ENCODE data around the gene HP1BP3.

GRCh38 chr1:20834192-20834591, 47.1 kb upstream of the HP1BP3 start:
- TF ChIP-seq EZH2phosphoT487 (IDR thresholded peaks at IDR 0.05; ENCODE audit: unreplicated experiment) (no peak), EZH2 (IDR thresholded peaks at IDR 0.05; ENCODE audit: low read depth, unreplicated experiment) (no peak), CTCF (conservative IDR thresholded peaks at IDR 0.05; ENCODE audit: low read depth in 2 of 2) (no peak), REST (IDR thresholded peaks at IDR 0.05; ENCODE audit: unreplicated experiment) (no peak), ZNF462 (CRISPR knock-in tag; IDR thresholded peaks at IDR 0.05) (no peak), ETS1 (IDR thresholded peaks at IDR 0.05) (no peak), POLR2AphosphoS5 (IDR thresholded peaks at IDR 0.05; ENCODE audit: low read depth) (no peak), JUNB (IDR thresholded peaks at IDR 0.05; ENCODE audit: unreplicated experiment) (no peak), CREB1 (CRISPR knock-in tag; IDR thresholded peaks at IDR 0.05; ENCODE audit: low read depth) (no peak), NANOG (IDR thresholded peaks at IDR 0.05; ENCODE audit: borderline replicate concordance) (no peak), STAT1 (IDR thresholded peaks at IDR 0.05; ENCODE audit: unreplicated experiment) (no peak)
